Non-pigmented ciliary epithelial cell (primary cell): ENCODE measurements around the gene ADRB1.

Experiments used
- DNase-seq: peaks from one replicate; pipeline ENCODE4 v3.0.0-alpha.2; 2010; ENCODE audit warnings: low read depth

ADRB1 gene

DNA sequence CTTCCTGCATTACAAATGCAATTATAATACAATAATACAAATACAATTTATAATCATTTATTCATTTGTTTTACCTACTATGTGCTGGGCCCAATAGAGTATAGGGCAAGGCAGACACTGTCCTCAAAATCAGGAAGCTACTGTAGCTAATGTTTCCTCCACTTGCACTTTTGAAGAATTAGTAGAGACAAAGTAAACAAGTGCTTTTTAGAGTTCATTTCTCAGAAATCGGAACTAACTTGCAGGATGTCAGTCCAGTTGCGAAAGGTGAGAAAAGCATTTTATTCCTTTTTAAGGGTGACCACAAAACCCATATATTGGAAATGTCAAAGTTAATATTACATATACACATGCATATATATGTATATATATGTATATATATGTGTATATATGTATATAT lies 14.2 kb downstream of the ADRB1 start:
- DNase-seq: no peak

DNA sequence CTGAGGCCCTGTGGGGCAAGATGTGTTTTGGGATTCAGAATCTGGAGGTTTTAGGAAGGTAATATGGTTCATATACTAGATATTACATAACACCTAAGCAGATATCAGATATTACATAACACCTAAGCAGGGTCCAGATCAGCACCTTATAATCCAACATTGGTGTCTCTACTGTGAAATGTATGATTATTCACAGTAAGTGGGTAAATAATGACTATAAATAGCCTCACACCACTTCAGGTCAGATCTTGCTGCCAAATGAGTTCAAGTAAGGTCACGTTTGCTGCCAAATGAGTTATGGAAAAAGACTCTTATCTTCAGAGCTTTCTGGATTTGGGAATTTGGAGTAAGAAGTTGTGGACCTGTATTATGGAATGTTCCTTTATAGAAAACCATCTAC lies 14.6 kb downstream of the ADRB1 start:
- DNase-seq: no peak

DNA sequence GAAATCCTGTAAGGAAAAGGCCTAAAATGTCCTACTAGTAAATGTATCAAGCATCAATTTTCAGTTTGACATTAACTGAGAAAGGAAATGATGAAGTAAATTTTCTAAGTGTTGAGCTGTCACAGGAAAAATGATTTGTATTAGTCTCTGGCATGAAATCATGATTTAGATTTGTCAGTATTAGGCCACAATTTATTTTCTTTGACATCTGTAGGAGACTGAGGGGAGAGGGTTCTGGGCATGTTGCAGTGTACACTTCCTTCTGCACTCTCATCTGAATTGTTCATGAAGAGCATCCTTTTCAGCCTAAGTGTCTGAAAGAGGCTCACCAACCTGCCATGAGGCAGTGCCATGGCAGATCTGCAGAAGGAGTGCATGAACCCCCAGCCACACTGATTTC lies 15.9 kb downstream of the ADRB1 start:
- no peak for DNase-seq

DNA sequence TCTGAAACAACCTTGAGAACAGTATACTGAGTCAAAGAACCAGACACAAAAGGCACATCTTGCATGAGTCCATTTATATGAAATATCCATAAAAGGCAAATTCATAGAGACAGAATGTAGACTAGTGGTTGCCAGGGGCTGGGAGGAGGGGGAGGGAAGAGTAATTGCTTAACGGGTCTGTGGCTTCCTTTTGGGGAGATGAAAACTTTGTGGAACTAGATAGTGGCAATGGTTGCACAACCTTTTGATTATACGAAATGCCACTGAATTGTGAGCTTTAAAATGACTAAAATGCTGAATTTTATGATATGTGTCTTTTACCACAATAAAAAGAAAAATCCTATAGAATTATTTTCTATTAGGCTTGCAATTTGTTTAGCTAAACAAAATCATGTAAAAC lies 16.8 kb downstream of the ADRB1 start:
- no peak for DNase-seq

DNA sequence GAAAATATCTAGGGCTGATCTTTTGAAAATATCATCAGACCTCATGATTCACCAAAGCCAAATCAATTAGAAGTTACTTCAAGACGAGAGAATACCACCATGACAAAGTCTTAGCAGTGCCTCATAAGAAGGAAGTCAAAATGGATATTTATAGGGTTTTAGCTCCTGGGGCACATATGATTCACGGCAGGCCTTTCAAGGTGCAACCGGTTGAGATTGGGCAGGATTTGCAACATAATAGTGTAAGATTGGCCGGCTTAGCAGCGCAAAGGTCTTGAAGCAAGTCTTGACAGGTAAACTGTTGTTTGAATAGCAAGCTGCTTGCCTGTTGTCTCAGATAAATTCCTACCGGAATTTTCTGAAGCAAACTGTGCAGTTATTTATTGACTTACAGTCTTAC lies 17.5 kb downstream of the ADRB1 start:
- DNase-seq: no peak

DNA sequence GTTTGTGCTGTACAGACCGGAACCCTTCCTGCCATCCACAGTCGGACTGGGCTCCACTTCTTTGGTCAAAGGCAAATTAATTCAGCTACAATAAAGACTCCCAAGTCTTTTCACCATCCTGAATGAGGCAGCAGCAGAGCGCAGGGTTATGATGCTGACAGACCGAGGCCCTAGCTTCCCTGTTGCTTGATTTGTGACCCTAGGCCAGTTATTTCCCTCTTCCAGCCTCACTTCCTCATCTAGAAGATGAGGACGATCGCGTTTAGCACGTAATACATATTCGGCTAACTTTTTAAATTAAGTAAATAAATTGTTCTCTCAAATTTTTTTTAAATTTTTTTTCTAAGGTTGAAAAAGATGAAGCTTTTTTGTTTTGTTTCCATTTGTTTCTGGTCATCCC lies 18.1 kb downstream of the ADRB1 start:
- no peak for DNase-seq

DNA sequence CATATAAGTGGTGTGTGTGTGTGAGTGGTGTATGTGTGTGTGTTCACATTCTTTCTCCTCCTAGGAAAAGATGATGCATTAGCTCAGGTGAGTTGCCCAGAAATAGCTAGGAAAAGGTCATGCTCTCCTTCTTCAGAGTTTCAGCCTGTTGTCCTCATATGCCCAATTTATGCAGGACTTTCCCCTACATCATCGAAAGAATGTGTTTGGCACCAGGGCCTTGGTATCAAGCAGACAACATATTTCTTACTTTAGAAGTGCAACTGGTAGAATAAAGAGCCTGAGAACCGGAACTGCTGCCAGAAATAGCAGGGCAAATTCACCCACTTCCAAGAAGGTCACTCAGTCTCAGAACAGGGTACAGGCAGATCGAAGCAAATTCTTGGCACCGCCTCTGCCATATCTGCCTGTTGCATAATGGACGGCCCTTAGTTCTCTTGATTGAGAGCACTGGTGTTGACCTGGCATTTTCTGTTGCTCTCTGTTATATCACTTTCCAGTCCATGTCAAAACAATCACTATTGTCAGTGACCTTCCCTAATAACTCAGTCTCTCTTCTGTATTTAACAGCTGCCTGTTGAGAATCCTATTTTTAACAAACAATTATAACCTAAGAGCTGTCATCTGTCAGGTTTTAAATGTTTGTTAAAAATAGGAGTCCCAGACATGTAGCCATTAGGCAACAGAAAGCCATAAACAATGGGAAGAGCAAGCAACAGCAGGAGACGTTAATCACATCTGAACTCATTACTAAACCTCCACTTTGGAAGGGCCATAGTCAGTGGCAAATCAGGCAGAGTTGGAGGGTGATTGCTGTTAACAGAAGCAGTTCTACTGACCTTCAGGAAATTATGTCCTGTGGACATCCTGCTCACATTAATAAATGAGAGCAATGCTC lies 20.7 kb downstream of the ADRB1 start:
- DNase-seq: no peak

DNA sequence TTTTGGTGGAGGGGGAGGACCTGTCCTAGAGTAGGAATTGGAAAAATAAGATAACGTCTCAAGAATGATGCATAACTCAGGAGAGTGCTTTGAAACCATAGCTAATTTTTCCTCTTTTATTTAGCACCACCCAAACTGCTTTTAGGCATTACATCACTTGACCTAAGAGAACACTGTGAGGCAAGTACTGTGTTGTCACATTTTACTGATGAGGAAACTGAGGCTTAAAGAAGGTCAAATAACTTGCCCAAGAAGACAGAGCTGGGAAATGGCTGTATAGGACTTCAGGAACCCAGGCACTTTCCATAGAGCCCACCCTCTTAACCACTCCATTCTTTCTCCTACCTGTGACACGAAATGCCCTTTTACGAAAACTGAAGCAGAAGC lies 21.4 kb downstream of the ADRB1 start:
- no peak for DNase-seq

DNA sequence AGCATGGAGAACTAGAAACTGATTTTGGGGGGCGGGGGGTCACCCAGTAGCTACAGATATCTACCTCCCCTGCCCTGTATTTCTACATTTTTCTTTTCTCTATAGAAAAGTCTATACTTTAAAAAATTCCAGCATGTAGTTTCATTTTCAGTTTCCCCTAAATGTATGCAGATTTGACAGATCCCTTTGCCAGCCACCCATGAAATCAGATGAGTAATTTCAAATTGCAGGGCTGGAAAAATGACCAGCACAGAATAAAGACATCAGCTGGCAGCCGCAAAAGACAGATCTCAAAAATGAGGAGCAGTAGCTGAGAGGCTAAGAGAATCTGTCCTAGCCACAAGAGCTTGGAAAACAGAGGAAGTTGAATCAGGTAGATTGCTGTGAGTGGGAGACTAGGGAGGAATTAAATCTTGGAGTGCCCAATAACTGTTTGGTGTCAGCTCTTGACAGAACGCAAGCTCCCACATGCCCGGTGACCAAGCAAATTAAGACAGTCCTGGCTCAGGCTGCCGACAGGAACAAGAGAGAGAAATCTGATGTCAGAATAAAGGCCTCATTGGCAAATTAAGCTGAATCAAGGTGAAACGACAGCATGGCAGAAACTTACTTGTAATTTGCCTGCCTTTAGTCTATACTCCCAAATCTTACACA lies 24.5 kb downstream of the ADRB1 start:
- DNase-seq: no peak

DNA sequence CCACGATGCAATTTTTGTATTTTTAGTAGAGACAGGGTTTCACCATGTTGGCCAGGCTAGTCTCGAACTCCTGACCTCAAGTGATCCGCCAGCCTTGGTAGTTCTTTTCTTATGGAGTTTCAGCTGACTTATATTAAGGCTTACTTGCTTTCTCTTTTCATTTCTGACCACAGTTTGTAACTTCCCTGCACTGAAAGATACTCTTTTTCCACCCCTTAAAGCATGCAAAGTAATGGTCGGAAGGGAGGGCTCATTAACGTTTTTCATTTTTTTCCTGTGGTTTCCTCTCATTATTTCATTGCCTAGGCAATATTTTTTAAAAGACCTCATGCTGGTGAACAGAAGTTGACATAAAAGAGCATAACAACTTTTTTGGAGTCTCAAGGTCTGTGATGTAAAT lies 27.0 kb downstream of the ADRB1 start:
- no peak for DNase-seq

DNA sequence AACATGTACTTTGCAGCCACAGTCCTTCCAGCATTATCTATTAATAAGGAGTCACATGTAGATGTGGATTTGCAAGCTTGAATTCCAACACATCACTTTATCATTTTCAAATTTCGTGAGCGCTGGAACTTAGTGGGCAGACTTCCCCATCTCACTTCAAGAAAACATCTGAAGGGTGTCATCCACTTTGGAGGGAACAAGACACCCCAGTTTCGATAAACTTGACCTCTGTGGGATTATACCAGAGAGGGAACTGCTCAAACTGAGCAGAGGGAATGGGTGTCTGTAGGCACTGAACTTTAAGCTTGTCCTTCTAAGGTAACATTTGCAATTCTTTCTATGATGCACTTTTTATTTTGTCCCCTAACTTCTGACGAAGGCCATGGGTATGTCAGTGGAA lies 27.5 kb downstream of the ADRB1 start:
- DNase-seq: no peak

DNA sequence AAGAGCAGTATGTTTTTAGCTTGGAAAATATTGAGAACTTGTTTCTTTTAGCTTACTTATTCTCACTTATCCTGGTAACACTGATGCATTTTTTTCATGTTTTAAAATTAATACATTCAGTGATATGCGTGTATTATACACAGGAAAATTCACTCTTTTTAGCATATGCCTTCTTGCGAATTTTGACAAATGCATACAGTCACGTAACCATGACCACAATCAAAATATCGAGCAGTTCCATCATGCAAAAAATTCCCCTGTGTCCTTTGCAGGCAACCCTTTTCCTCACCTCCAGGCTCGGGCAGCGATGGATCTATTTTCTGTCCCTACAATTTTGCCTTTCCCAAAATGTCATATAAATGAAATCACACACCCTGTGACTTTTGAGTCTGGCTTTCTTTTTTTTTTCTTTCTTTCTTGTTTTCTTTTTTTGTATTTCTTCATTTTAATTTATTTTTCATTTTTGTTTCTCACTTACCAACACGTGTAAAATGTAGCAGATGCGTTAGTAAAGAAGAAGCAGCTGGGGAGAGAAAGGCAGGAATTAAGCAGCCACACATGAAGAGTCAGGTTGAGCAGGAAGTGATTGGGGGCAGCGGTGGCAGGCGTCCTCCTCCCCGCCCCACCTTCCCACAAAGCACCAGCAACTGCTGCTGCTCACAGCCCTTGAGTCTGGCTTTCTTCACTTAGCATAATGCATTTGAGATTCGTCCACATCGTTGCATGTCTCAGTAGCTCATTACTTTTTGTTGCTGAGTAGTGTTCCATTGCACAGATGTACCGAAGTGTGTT lies 29.9 kb downstream of the ADRB1 start:
- no peak for DNase-seq

DNA sequence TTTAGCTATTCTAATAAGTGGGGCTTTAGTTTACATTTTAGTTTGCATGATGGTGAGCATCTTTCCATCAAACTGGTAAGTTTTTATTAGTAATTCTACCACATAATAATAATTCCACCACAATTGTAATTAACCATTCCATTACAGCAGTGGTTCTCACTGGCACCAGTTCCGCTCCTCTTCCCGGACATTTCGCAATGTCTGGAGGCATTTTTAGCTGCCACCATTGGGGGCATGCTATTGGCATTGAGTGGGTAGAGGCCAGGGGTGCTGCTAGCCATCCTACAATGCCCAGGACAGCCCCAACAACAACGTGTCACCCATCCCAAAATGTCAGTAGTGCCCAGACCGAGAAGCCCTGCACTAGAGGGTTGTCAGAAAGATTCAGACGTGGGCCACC lies 31.4 kb downstream of the ADRB1 start:
- DNase-seq: no peak

DNA sequence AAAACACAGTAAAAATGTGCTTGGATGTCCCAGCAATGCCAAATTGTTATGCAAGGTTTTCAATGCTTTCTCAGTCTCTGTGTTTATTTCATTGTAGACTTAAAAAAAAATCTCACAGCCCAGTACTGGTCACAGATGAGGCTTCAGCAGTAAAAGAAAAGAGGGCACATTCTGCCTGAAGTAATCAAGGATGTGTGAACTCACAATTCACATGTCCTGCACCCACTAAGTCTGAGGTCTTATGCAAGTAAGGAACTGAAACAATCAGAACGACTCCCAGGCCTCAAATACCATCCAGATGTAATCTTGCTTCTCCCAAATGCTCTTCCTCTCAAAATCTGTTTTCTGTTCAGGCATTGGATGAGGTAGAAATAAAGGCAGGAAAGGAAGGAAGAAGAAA lies 33.7 kb downstream of the ADRB1 start:
- no peak for DNase-seq

DNA sequence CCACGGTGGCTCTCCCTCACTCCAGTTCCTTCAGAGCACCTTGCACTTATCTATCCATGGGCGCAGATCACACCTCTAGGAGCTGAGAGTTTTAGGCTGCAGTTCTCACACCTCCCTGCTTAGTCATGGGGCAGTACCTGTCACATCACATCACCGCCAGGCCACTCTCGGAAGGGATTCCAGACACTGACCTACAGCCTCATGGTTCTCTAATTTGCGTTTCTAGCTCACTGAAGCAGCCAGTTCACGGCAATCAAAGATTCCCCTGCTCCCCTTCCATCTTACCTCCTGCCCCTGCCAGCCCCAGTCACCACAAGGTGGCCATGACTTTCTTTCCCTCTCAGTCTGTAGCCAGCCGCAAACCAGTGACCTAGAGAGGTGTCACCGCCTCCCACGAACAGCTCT lies 34.2 kb downstream of the ADRB1 start:
- DNase-seq: no peak

DNA sequence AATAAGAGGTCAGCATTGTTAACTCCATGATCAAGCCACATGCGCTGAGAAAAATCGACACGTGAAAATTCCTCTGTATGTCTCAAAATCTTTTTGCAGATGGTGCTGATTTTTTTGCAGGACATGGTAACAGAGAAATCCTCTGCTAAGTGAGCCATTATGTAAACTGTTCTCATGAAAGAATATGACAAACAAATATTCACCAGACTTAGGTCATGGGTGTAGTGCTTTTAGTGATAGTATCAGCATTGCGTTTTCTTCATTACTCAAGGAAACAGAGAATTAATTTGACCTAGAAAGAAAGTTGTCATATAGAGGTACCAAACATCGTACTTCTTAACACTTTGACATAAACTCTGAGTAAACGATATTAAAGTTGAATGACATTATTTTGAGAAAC lies 34.7 kb downstream of the ADRB1 start:
- no peak for DNase-seq

DNA sequence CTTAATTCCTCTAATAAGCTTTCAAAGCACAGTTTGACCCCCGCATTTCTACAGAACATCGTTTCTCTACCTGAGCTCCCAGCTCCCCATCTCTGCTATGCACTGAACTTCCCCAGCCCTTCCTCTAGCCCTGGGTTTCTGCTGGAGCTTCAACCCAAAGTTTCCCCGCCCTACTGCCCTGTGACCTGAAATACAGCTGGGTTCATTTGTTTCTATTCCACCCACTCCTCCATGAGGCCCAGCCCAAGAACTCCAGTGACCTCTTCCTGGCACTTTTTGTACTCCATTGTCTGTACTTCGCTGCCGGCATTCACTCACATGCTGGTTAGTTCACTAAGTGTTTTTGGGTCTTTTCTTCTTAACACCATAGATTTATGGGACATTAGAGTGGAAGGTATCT lies 35.8 kb downstream of the ADRB1 start:
- no peak for DNase-seq

DNA sequence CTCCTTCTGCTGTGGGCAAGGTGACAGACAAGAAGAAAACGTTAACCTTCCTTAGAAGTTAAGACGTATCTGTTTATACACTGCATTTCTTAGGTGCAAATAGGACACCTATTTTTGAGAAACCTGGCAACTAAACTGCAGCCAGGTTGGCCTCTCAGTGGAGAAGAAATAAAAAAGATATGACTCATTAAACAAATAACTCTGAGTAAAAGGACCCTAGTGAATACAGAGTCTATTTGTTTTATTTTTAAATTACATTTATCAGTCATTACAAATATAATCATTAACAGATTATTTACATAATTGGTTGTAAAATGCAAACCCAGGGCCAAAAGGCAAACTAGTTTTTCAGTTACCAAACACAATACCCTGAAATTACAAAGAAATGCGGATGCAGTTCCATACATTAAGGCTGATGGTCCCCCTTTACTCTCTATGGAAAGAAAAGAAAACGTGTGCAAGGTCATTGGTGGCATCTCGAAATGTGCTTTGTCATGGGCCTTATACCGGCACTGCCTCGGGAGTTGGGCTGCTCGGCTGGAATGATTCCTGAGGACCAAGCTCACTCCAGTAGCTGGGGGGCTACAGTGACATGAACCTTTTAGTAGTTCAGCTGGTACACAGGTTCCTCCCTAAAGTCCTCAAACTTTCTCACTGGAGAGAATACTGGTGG lies 38.4 kb downstream of the ADRB1 start:
- no peak for DNase-seq

DNA sequence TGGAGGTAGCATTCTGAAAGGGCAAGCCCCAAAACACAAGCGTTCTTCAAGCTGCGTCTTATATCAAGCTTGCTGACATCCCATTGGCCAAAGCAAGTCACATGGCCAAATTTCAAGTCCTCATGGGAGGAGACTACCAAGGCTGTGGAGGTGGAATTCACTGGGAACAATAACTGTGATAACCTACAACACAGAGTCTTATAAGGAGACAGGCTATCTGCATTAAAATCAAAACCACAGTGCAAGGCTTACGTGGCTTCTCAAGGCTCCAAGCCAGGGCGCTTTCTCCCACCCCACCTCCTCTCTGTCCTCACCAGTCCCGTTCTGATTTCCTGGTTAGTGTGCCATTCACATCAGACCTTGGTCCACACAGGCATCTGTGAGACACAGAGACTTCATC lies 39.4 kb downstream of the ADRB1 start:
- DNase-seq: no peak

DNA sequence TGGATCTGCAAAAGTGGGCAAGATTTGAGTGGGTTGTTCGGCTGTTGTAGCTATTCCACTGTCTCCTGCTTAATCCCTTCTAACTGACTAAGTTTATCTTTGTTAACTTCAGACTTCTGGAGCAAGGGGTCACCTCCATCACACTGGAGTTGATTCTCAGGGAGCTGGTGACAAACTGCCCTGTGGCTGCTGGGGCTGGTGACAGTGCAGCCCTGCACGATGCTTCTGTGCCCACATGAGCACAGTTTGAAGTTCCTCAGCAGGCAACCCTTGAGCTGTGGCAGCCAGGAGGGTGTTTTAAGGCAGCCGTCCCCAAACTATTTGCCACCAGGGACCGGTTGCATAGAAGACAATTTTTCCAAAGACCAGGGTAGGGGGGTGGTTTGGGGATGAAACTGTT lies 40.5 kb downstream of the ADRB1 start:
- DNase-seq: no peak

DNA sequence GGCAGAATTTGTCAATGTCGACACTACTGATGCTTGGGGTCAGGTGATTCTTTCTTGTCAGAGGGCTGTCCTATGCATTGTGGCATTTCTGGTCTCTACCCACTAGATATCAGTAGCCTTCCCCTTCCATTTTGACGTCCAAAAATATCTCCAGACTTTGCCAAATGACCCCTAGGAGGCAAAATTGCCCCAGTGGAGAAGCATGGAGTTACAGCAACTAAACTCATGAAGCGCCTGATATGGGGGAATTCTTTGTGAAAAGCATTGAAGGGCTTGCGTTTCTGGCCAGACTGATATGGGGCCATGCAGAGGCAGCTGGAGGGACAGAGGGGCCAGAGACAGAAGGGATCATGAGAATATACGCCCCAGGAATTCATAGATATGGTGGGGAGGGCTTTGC lies 43.6 kb downstream of the ADRB1 start:
- no peak for DNase-seq

DNA sequence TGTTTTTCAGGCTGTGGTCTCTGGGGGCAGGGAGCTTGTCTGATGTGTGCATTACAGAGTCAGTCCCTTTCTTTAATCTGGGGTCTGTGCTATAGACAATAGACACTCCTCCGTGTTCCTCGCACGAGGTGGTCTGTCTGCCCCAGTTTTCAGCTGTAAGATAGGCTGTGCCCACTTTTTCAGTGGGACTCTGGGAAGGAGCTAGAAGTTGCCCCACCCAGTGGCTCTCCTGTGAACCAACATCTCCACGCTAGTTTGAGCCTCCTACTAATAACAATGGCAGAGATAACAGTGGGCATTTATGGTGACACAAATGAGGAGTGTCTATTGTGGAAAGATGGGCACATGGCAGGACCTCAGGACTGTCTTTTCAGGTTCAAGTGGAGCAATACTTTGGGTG lies 44.0 kb downstream of the ADRB1 start:
- DNase-seq: no peak

DNA sequence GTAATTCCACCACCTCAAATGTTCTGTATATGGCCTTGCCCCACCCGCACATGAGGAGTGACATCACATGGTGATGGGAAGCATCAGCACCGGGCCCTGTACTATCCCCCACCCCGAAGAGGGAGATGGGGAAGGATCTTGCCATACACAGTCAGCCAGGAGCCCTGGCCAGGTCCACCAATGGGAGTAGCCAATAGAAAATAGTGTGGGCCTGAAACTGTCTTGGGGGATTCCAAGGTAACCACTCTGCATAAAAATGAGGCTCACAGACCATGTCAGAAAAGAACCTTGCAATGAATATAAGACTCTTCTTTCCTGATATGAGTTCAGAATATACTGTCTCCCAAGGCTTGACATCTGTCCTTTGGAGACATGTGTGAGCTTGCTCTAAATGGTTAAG lies 51.1 kb downstream of the ADRB1 start:
- no peak for DNase-seq
